NCI-H345 treated with DMSO at 0.1 percent for 48 hours (cell line): ENCODE results near the gene TBX18.

Source experiments
- DNase-seq: peaks from one replicate; lab custom pipeline; 2025; ENCODE audit not compliant: unreplicated experiment; lab: John Stamatoyannopoulos, UW

The TBX18 gene

DNA sequence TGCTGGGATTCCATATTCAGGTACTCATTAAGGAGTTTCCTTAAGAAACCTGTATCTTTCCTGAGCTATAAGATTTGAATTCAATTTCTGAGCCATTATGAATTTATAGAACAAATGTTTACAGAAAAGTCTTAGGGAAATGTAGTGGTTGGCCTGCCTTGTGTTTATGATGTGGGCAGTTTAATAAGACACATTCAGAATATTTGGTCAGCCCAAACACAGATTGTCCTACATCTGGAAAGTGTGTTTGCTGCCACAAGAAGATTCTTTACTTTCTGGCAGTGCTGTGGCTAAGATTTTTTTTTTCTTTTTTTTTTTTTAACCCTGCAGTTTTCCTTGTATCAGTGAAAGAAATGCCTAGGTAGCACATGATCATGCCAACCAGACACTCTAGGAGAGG lies 15.2 kb downstream of the TBX18 start:
- no peak for DNase-seq

DNA sequence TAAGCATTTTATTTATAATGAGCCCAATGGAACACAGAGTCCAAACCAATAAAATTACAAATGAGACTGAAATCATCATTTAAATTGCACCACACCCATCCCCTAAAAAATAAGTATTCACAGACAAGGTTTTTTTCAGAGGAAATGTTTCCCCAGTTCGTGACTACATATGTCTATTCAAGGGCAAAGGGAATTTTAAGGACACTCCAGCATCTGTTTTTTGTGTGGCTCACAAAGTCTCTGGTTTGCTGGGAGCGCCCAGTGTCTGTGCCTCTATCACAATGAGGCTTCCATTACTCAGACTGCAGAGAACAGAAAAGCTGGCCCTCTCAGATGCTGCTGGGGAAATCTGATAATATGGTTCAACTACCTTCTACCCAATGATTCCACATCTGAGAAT lies 16.0 kb downstream of the TBX18 start:
- DNase-seq = no peak

- DNase-seq = no peak
Observed at GRCh38 chr6:84743616-84744015, 20.8 kb downstream of the TBX18 start.

- DNase-seq = no peak
Observed at GRCh38 chr6:84740385-84740784, 24.0 kb downstream of the TBX18 start.

GRCh38 chr6:84739866-84740208 lies 24.6 kb downstream of the TBX18 start:
- DNase-seq = no peak

- no peak for DNase-seq
Observed at GRCh38 chr6:84738996-84739865, 25.2 kb downstream of the TBX18 start.

- no peak for DNase-seq
Observed at GRCh38 chr6:84733889-84734288, 30.5 kb downstream of the TBX18 start.

- DNase-seq = no peak
Observed at GRCh38 chr6:84731901-84732300, 32.5 kb downstream of the TBX18 start.

DNA sequence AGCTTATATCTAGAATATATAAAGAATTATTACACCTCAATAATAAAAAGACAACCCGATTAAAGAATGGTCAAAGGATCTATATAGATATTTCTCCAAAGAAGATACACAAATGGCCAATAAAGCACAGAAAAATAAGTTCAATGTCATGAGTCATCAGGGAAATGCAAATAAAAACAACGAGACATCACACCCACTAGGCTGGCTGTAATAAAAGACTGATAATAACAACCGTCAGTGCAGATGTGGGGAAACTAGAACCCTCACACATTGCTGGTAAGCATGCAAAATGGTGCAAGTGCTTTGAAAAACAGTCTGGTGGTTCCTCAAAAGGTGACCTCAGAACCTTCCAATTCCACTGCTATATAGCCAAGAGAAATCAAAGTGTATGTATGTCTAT lies 33.0 kb downstream of the TBX18 start:
- DNase-seq = no peak

GRCh38 chr6:84728602-84729001 lies 35.8 kb downstream of the TBX18 start:
- DNase-seq = no peak

- DNase-seq = no peak
Observed at GRCh38 chr6:84719152-84719551, 45.2 kb downstream of the TBX18 start.

GRCh38 chr6:84718038-84718955 lies 46.1 kb downstream of the TBX18 start:
- no peak for DNase-seq

- no peak for DNase-seq
Observed at GRCh38 chr6:84709121-84709520, 55.3 kb downstream of the TBX18 start.

DNA sequence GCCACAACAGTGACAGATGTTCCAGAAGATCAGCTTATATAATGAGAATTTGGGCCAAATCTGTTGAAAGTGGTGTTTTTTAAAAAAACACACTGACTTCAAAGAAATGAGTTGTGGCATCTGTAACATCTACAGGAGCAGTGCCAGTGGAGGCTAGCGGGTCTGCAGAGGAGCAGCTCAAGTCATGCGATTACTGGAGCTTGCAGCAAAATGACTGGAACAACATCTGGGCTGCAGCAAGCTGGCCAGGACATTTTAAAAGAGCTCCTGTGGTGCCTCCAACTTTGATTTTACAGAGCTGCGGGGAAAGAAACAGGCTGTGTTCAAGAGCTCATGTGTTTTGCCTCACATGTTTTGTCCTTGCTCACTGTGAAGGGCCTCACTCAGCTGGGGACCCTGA lies 57.2 kb downstream of the TBX18 start:
- DNase-seq = no peak

GRCh38 chr6:84696166-84696565 lies 68.2 kb downstream of the TBX18 start:
- no peak for DNase-seq

- no peak for DNase-seq
Observed at GRCh38 chr6:84691978-84692623, 72.3 kb downstream of the TBX18 start.

- no peak for DNase-seq
Observed at GRCh38 chr6:84688141-84688873, 76.1 kb downstream of the TBX18 start.

DNA sequence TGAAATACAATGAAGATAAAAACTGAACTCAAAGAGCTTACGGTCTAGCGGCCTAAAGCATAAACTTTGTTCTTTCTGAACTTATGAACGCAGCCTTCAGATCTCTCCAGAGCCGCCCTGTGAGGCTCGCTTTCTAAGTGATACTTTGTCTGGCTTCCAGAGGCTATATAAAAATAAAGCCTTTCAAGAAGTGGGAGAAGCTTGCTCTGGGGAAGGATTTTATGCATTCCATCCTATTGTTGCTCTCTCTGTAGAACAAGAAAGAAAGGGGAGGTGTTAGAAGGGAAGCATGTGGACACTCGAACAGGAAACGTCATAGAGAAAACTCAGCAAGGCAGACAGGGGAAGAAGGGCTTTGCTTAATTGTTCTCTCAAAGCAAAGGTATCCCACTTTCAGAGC lies 77.0 kb downstream of the TBX18 start:
- DNase-seq = no peak

GRCh38 chr6:84685983-84686584 lies 78.3 kb downstream of the TBX18 start:
- no peak for DNase-seq

GRCh38 chr6:84681693-84682326 lies 82.6 kb downstream of the TBX18 start:
- DNase-seq = no peak
